Measurements from ENCODE around the gene VAPA.

VAPA gene

DNA sequence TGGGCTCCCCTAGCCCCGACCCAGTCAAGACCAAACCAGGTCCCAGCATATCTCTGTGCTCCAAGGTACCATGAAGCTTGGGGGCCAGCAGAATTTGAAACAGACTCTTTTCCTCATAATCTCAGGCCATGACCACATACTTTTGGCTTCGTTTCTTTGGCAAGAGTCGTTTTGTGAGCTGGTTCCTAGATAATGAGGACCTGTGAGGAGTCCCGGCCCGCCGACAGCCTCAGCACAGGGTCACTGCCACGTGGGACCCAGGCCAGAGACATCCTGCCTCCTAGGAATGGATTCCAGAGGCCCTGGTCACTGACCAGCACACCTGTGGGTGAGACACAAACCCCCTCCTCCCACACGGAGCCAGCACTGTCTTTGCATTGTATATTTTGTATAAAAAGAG lies 73.5 kb downstream of the VAPA start:
- peaks cover 0 to 4% of the 10 kb centered on the region in 2 donors for H3K9me3 ChIP-seq (replicated peaks in 1 of 2; ENCODE audit: control insufficient read depth in 2 of 2, insufficient read depth in 1 of 2, low read depth in 1 of 2, low read length in 2 of 2)
- no peak overlapping the region for H2BK120ac ChIP-seq (ENCODE audit: low read depth, low read length)
- no peak overlapping the region for H3K4ac ChIP-seq (ENCODE audit: low read length)
- H2BK5ac ChIP-seq (ENCODE audit: low read length): no peak overlapping the region
- no peak overlapping the region for H3K9ac ChIP-seq (ENCODE audit: low read depth, low read length, poor library complexity)
- H3K79me1 ChIP-seq (ENCODE audit: low read depth, low read length): no peaks in the 10 kb centered on the region
- no peak overlapping the region for H2AK5ac ChIP-seq (ENCODE audit: low read depth, low read length)
- H3K14ac ChIP-seq (ENCODE audit: low read length): no peak overlapping the region
- no peak for DNase-seq (ENCODE audit: low spot score)
- H3K4me2 ChIP-seq (ENCODE audit: insufficient read depth, low read length, poor library complexity, severe bottlenecking): no peak overlapping the region
- H2BK12ac ChIP-seq (ENCODE audit: low read length): no peak overlapping the region
- H3K4me3 ChIP-seq (ENCODE audit: low read length in 2 of 2): no peak overlapping the region
- no CpG with 5 or more reads among the region's 8 CpGs for WGBS, 2 donors (ENCODE audit: extremely low coverage in 2 of 2, insufficient read length in 2 of 2, insufficient replicate concordance in 1 of 2)
- no peak overlapping the region for H3K23ac ChIP-seq (ENCODE audit: low read depth, low read length, poor library complexity)
- H3K36me3 ChIP-seq (replicated peaks in 1 of 2; ENCODE audit: control insufficient read depth in 2 of 2, insufficient read depth in 2 of 2, low read length in 2 of 2): no peaks in the 10 kb centered on the region
- no peak overlapping the region for H4K91ac ChIP-seq (ENCODE audit: low read depth, low read length, poor library complexity)
- H3K18ac ChIP-seq (ENCODE audit: low read length): no peak overlapping the region
- H3K4me1 ChIP-seq (ENCODE audit: control insufficient read depth in 2 of 2, insufficient read depth in 1 of 2, low read depth in 1 of 2, low read length in 2 of 2): peaks cover 12% of the 10 kb centered on the region in 2 donors
- no peak overlapping the region for H4K8ac ChIP-seq (ENCODE audit: low read depth, low read length)
- H3K27me3 ChIP-seq (ENCODE audit: control insufficient read depth in 3 of 3, insufficient read depth in 3 of 3, low read depth in 1 of 3, low read length in 3 of 3): no peaks in the 10 kb centered on the region
- H2BK15ac ChIP-seq (ENCODE audit: low read length): no peak overlapping the region
- H2AFZ ChIP-seq (ENCODE audit: low read length): peak overlapping the region; percentile 35
- no peak overlapping the region for H3K27ac ChIP-seq (replicated peaks; ENCODE audit: low read length)

DNA sequence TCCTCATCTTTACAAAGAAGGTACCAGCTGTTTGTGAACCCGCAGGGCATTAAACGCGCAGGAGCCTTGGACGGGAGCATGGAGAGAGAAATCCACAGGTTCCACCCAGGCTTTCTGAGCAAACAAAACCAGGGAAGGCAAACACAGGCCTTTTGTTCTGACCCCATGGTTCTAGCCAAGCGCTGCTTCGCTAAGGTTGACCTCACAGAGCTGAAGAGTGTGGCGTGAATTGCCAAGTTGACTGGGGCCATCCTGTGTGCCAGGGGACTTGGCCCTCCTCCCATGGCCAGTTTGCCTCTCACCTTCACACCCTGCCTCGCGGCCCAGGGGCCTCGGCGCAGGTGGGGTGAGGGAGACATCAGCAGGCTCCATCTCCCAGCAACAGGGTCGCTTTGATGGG lies 74.1 kb downstream of the VAPA start:
- no peak overlapping the region for H3K27ac ChIP-seq (replicated peaks; ENCODE audit: low read length)

DNA sequence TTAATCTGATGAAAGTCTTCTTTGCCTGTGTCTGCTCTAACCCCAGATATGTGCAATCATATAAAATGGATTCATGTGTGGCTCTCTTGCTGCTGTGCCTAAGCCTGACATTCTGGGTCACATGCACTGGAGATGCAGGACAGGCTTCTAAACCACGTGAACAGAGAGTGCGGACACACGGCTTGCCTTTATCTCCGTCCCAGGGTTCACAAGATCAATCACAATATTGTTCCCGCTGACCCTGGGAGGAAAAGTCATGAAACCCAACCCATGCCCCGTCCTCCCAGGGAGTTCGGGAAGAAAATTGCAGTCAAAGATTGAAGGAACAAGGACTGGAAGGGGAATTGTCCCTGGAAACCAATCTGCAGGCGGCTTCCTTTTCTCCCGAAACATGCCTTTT lies 74.8 kb downstream of the VAPA start:
- Histone ChIP-seq H2BK5ac (ENCODE audit: low read length) (no peak overlapping the region), H3K18ac (ENCODE audit: low read length) (peak overlapping the region; percentile 59), H3K79me1 (ENCODE audit: low read depth, low read length) (no peaks in the 10 kb centered on the region), H3K36me3 (replicated peaks in 1 of 2; ENCODE audit: control insufficient read depth in 2 of 2, insufficient read depth in 2 of 2, low read length in 2 of 2) (no peaks in the 10 kb centered on the region), H3K14ac (ENCODE audit: low read length) (no peak overlapping the region), H3K4me1 (ENCODE audit: control insufficient read depth in 2 of 2, insufficient read depth in 1 of 2, low read depth in 1 of 2, low read length in 2 of 2) (peaks cover 12% of the 10 kb centered on the region in 2 donors), H2AK5ac (ENCODE audit: low read depth, low read length) (no peak overlapping the region), H3K9me3 (replicated peaks in 1 of 2; ENCODE audit: control insufficient read depth in 2 of 2, insufficient read depth in 1 of 2, low read depth in 1 of 2, low read length in 2 of 2) (no peaks in the 10 kb centered on the region), H2BK120ac (ENCODE audit: low read depth, low read length) (no peak overlapping the region), H3K4ac (ENCODE audit: low read length) (no peak overlapping the region), H2BK15ac (ENCODE audit: low read length) (no peak overlapping the region), H2BK12ac (ENCODE audit: low read length) (no peak overlapping the region), H3K27me3 (ENCODE audit: control insufficient read depth in 3 of 3, insufficient read depth in 3 of 3, low read depth in 1 of 3, low read length in 3 of 3) (no peaks in the 10 kb centered on the region), H4K91ac (ENCODE audit: low read depth, low read length, poor library complexity) (no peak overlapping the region), H3K23ac (ENCODE audit: low read depth, low read length, poor library complexity) (peak overlapping the region; percentile 13), H3K4me3 (ENCODE audit: low read length in 2 of 2) (no peak overlapping the region), H2AFZ (ENCODE audit: low read length) (peak overlapping the region; percentile 48), H3K9ac (ENCODE audit: low read depth, low read length, poor library complexity) (peak overlapping the region; percentile 46), H3K4me2 (ENCODE audit: insufficient read depth, low read length, poor library complexity, severe bottlenecking) (no peak overlapping the region), H4K8ac (ENCODE audit: low read depth, low read length) (no peak overlapping the region), H3K27ac (replicated peaks; ENCODE audit: low read length) (no peak overlapping the region)
- no peak for DNase-seq (ENCODE audit: low spot score)
- no CpG with 5 or more reads among the region's 9 CpGs for WGBS, 2 donors (ENCODE audit: extremely low coverage in 2 of 2, insufficient read length in 2 of 2, insufficient replicate concordance in 1 of 2)

More for the DNA sequence above, 74.1 kb downstream of the VAPA start:
- Histone ChIP-seq H2AFZ (ENCODE audit: low read length) (peak overlapping the region; percentile 35), H3K14ac (ENCODE audit: low read length) (no peak overlapping the region), H2BK15ac (ENCODE audit: low read length) (no peak overlapping the region), H3K4me3 (ENCODE audit: low read length in 2 of 2) (no peak overlapping the region), H2AK5ac (ENCODE audit: low read depth, low read length) (peak overlapping the region; percentile 36), H3K4ac (ENCODE audit: low read length) (no peak overlapping the region), H4K8ac (ENCODE audit: low read depth, low read length) (no peak overlapping the region), H3K4me1 (ENCODE audit: control insufficient read depth in 2 of 2, insufficient read depth in 1 of 2, low read depth in 1 of 2, low read length in 2 of 2) (peaks cover 12% of the 10 kb centered on the region in 2 donors), H2BK12ac (ENCODE audit: low read length) (peak overlapping the region; percentile 12), H4K91ac (ENCODE audit: low read depth, low read length, poor library complexity) (no peak overlapping the region), H2BK5ac (ENCODE audit: low read length) (no peak overlapping the region), H3K9me3 (replicated peaks in 1 of 2; ENCODE audit: control insufficient read depth in 2 of 2, insufficient read depth in 1 of 2, low read depth in 1 of 2, low read length in 2 of 2) (no peaks in the 10 kb centered on the region), H3K4me2 (ENCODE audit: insufficient read depth, low read length, poor library complexity, severe bottlenecking) (no peak overlapping the region), H3K23ac (ENCODE audit: low read depth, low read length, poor library complexity) (peak overlapping the region; percentile 6), H3K27me3 (ENCODE audit: control insufficient read depth in 3 of 3, insufficient read depth in 3 of 3, low read depth in 1 of 3, low read length in 3 of 3) (no peaks in the 10 kb centered on the region), H3K79me1 (ENCODE audit: low read depth, low read length) (no peaks in the 10 kb centered on the region), H3K36me3 (replicated peaks in 1 of 2; ENCODE audit: control insufficient read depth in 2 of 2, insufficient read depth in 2 of 2, low read length in 2 of 2) (no peaks in the 10 kb centered on the region), H2BK120ac (ENCODE audit: low read depth, low read length) (no peak overlapping the region), H3K9ac (ENCODE audit: low read depth, low read length, poor library complexity) (no peak overlapping the region), H3K18ac (ENCODE audit: low read length) (peak overlapping the region; percentile 15)
- WGBS, 2 donors (ENCODE audit: extremely low coverage in 2 of 2, insufficient read length in 2 of 2, insufficient replicate concordance in 1 of 2): no CpG with 5 or more reads among the region's 12 CpGs
- DNase-seq (ENCODE audit: low spot score): no peak

DNA sequence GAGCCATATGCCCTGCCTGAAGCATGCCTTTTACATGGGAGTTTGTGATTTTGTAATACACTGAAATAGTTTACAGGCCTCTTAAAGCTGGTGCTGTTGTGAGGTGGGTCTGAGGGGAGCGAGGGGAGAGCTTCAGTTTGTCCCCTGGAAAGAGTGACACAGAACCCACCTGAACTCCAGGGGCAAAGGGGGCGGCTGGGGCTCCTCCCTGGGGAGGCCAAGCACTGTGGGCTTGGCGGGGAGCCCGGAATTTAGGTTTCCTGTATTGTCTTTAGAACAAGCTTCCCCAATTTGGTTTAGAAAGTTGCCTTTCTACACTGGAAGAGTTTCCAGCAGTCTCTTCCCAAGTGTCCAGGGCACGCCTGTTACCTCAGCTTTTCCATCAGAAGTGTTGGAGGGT lies 75.7 kb downstream of the VAPA start:
- Histone ChIP-seq H3K4me2 (ENCODE audit: insufficient read depth, low read length, poor library complexity, severe bottlenecking) (no peak overlapping the region), H3K4me1 (ENCODE audit: control insufficient read depth in 2 of 2, insufficient read depth in 1 of 2, low read depth in 1 of 2, low read length in 2 of 2) (peaks cover 12% of the 10 kb centered on the region in 2 donors), H2AK5ac (ENCODE audit: low read depth, low read length) (no peak overlapping the region), H3K27ac (replicated peaks; ENCODE audit: low read length) (no peak overlapping the region), H2BK12ac (ENCODE audit: low read length) (no peak overlapping the region), H2BK5ac (ENCODE audit: low read length) (no peak overlapping the region), H3K9ac (ENCODE audit: low read depth, low read length, poor library complexity) (no peak overlapping the region), H3K4me3 (ENCODE audit: low read length in 2 of 2) (no peak overlapping the region), H3K79me1 (ENCODE audit: low read depth, low read length) (no peaks in the 10 kb centered on the region), H3K9me3 (replicated peaks in 1 of 2; ENCODE audit: control insufficient read depth in 2 of 2, insufficient read depth in 1 of 2, low read depth in 1 of 2, low read length in 2 of 2) (no peaks in the 10 kb centered on the region), H3K36me3 (replicated peaks in 1 of 2; ENCODE audit: control insufficient read depth in 2 of 2, insufficient read depth in 2 of 2, low read length in 2 of 2) (no peaks in the 10 kb centered on the region), H2BK120ac (ENCODE audit: low read depth, low read length) (no peak overlapping the region), H2BK15ac (ENCODE audit: low read length) (no peak overlapping the region), H4K8ac (ENCODE audit: low read depth, low read length) (no peak overlapping the region), H3K23ac (ENCODE audit: low read depth, low read length, poor library complexity) (no peak overlapping the region), H3K18ac (ENCODE audit: low read length) (no peak overlapping the region), H3K14ac (ENCODE audit: low read length) (no peak overlapping the region), H4K91ac (ENCODE audit: low read depth, low read length, poor library complexity) (no peak overlapping the region), H3K27me3 (ENCODE audit: control insufficient read depth in 3 of 3, insufficient read depth in 3 of 3, low read depth in 1 of 3, low read length in 3 of 3) (no peaks in the 10 kb centered on the region), H2AFZ (ENCODE audit: low read length) (no peak overlapping the region), H3K4ac (ENCODE audit: low read length) (no peak overlapping the region)
- WGBS, 2 donors (ENCODE audit: extremely low coverage in 2 of 2, insufficient read length in 2 of 2, insufficient replicate concordance in 1 of 2): no CpG with 5 or more reads among the region's 5 CpGs
- no peak for DNase-seq (ENCODE audit: low spot score)
